ENCODE results near the gene MTERF4. TPM values are rescaled to one million over a fixed set of nuclear protein-coding genes. Genes with fewer than 3 reads are reported as not detected.

Gene MTERF4
- total RNA-seq, 2 experiments from 2014 or later = 41.5 to 45.4 TPM

GRCh38 chr2:241129086-241129871, 27.2 kb upstream of the MTERF4 start:
- Mint-ChIP-seq H3K4me1 (peaks cover 23% of the 10 kb centered on the region), H3K27ac (peak overlapping the region; percentile 51), H3K27me3 (no peaks in the 10 kb centered on the region), H3K36me3 (ENCODE audit: low read depth) (peaks cover 27% of the 10 kb centered on the region), H3K4me3 (no peak overlapping the region), H3K9me3 (no peaks in the 10 kb centered on the region)
- ChIA-PET POLR2A (interaction anchor here (1.3 kb wide), 1 partner anchor 20 kb away, joined by 3 read pairs; the partner anchor contains the start of gene PASK), CTCF (interaction anchor here (1.5 kb wide), 1 partner anchor 615 kb away, joined by 3 read pairs; no protein-coding TSS in a partner anchor)
- no peak for DNase-seq

GRCh38 chr2:241128266-241128665, 26.2 kb upstream of the MTERF4 start:
- POLR2A ChIA-PET = no interaction called here
- CTCF ChIA-PET = interaction anchor here (1.1 to 1.5 kb wide), 2 partner anchors 50 to 614 kb away, joined by 3 to 5 read pairs; no protein-coding TSS in a partner anchor
- H3K4me1 Mint-ChIP-seq = peaks cover 29% of the 10 kb centered on the region

GRCh38 chr2:241126771-241127202, 24.7 kb upstream of the MTERF4 start:
- ChIA-PET POLR2A (no interaction called here), CTCF (no interaction called here)
- Mint-ChIP-seq H3K4me1 (peaks cover 31% of the 10 kb centered on the region), H3K27ac (peak overlapping the region; percentile 87), H3K27me3 (no peaks in the 10 kb centered on the region), H3K36me3 (ENCODE audit: low read depth) (peaks cover 32% of the 10 kb centered on the region), H3K9me3 (no peaks in the 10 kb centered on the region), H3K4me3 (no peak overlapping the region)
- no peak for DNase-seq

More at GRCh38 chr2:241128266-241128665, 26.2 kb upstream of the MTERF4 start:
- Mint-ChIP-seq H3K9me3 (no peaks in the 10 kb centered on the region), H3K27ac (peak overlapping the region; percentile 87), H3K27me3 (no peaks in the 10 kb centered on the region), H3K4me3 (no peak overlapping the region), H3K36me3 (ENCODE audit: low read depth) (peaks cover 31% of the 10 kb centered on the region)
- no peak for DNase-seq

- no peak for DNase-seq
- H3K9me3 Mint-ChIP-seq = no peaks in the 10 kb centered on the region
- peaks cover 38% of the 10 kb centered on the region for H3K36me3 Mint-ChIP-seq (ENCODE audit: low read depth)
- H3K4me1 Mint-ChIP-seq = peaks cover 31% of the 10 kb centered on the region
- H3K27ac Mint-ChIP-seq = no peak overlapping the region
- H3K4me3 Mint-ChIP-seq = no peak overlapping the region
- CTCF ChIA-PET = no interaction called here
- no peaks in the 10 kb centered on the region for H3K27me3 Mint-ChIP-seq
- POLR2A ChIA-PET = no interaction called here
Observed at GRCh38 chr2:241126201-241126611, 24.1 kb upstream of the MTERF4 start.

GRCh38 chr2:241125626-241126025, 23.5 kb upstream of the MTERF4 start:
- ChIA-PET CTCF (interaction anchor here (0.7 kb wide), 1 partner anchor 183 kb away, joined by 3 read pairs; no protein-coding TSS in a partner anchor), POLR2A (no interaction called here)
- Mint-ChIP-seq H3K36me3 (ENCODE audit: low read depth) (peaks cover 41% of the 10 kb centered on the region), H3K9me3 (no peaks in the 10 kb centered on the region), H3K4me3 (no peak overlapping the region), H3K4me1 (peaks cover 31% of the 10 kb centered on the region), H3K27ac (peak overlapping the region; percentile 35), H3K27me3 (no peaks in the 10 kb centered on the region)
- no peak for DNase-seq

- CTCF ChIA-PET = no interaction called here
- Mint-ChIP-seq H3K27ac (peak overlapping the region; percentile 74), H3K36me3 (ENCODE audit: low read depth) (peaks cover 41% of the 10 kb centered on the region), H3K4me1 (peaks cover 27% of the 10 kb centered on the region), H3K4me3 (peak overlapping the region; percentile 48), H3K27me3 (no peaks in the 10 kb centered on the region), H3K9me3 (no peaks in the 10 kb centered on the region)
- POLR2A ChIA-PET = interaction anchor here (0.9 to 1.7 kb wide), 4 partner anchors 15 to 26 kb away, joined by 3 to 9 read pairs (median 4); partner anchors contain the start of genes MTERF4 and PASK
- DNase-seq = peak; percentile 56
Observed at GRCh38 chr2:241123816-241124536, 21.9 kb upstream of the MTERF4 start.

- peaks cover 15% of the 10 kb centered on the region for H3K4me1 Mint-ChIP-seq
- H3K36me3 Mint-ChIP-seq (ENCODE audit: low read depth) = peaks cover 36% of the 10 kb centered on the region
- no peaks in the 10 kb centered on the region for H3K27me3 Mint-ChIP-seq
- ChIA-PET POLR2A (no interaction called here), CTCF (no interaction called here)
- no peak overlapping the region for H3K4me3 Mint-ChIP-seq
- no peaks in the 10 kb centered on the region for H3K9me3 Mint-ChIP-seq
- no peak for DNase-seq
- H3K27ac Mint-ChIP-seq = no peak overlapping the region
Observed at GRCh38 chr2:241122376-241123002, 20.4 kb upstream of the MTERF4 start.

GRCh38 chr2:241121008-241121407, 18.9 kb upstream of the MTERF4 start:
- no peaks in the 10 kb centered on the region for H3K9me3 Mint-ChIP-seq
- POLR2A ChIA-PET = no interaction called here
- H3K36me3 Mint-ChIP-seq (ENCODE audit: low read depth) = peaks cover 42% of the 10 kb centered on the region
- no peaks in the 10 kb centered on the region for H3K27me3 Mint-ChIP-seq
- peaks cover 8% of the 10 kb centered on the region for H3K4me1 Mint-ChIP-seq
- CTCF ChIA-PET = no interaction called here
- no peak overlapping the region for H3K27ac Mint-ChIP-seq
- H3K4me3 Mint-ChIP-seq = no peak overlapping the region
- no peak for DNase-seq

GRCh38 chr2:241120440-241120839, 18.4 kb upstream of the MTERF4 start:
- H3K27me3 Mint-ChIP-seq = no peaks in the 10 kb centered on the region
- no peak overlapping the region for H3K27ac Mint-ChIP-seq
- CTCF ChIA-PET = no interaction called here
- POLR2A ChIA-PET = no interaction called here
- H3K36me3 Mint-ChIP-seq (ENCODE audit: low read depth) = peaks cover 42% of the 10 kb centered on the region
- no peaks in the 10 kb centered on the region for H3K9me3 Mint-ChIP-seq
- DNase-seq = no peak
- H3K4me1 Mint-ChIP-seq = peaks cover 8% of the 10 kb centered on the region
- no peak overlapping the region for H3K4me3 Mint-ChIP-seq

- CTCF ChIA-PET = interaction anchor here (0.7 kb wide), 1 partner anchor 23 kb away, joined by 3 read pairs; no protein-coding TSS in a partner anchor
- peaks cover 54% of the 10 kb centered on the region for H3K36me3 Mint-ChIP-seq (ENCODE audit: low read depth)
- POLR2A ChIA-PET = no interaction called here
- no peaks in the 10 kb centered on the region for H3K27me3 Mint-ChIP-seq
- H3K4me3 Mint-ChIP-seq = no peak overlapping the region
- no peak for DNase-seq
- H3K27ac Mint-ChIP-seq = no peak overlapping the region
- H3K4me1 Mint-ChIP-seq = peaks cover 5% of the 10 kb centered on the region
- H3K9me3 Mint-ChIP-seq = no peaks in the 10 kb centered on the region
Observed at GRCh38 chr2:241118737-241119505, 16.8 kb upstream of the MTERF4 start.

GRCh38 chr2:241116606-241117560, 14.8 kb upstream of the MTERF4 start:
- H3K4me3 Mint-ChIP-seq = no peak overlapping the region
- no peak for DNase-seq
- no peak overlapping the region for H3K27ac Mint-ChIP-seq
- H3K27me3 Mint-ChIP-seq = no peaks in the 10 kb centered on the region
- ChIA-PET CTCF (no interaction called here), POLR2A (interaction anchor here (1.1 kb wide), 1 partner anchor 33 kb away, joined by 4 read pairs; the partner anchor contains the start of gene PASK)
- peaks cover 12% of the 10 kb centered on the region for H3K4me1 Mint-ChIP-seq
- no peaks in the 10 kb centered on the region for H3K9me3 Mint-ChIP-seq
- peaks cover 51% of the 10 kb centered on the region for H3K36me3 Mint-ChIP-seq (ENCODE audit: low read depth)

- CTCF ChIA-PET = no interaction called here
- peaks cover 43% of the 10 kb centered on the region for H3K36me3 Mint-ChIP-seq (ENCODE audit: low read depth)
Observed at GRCh38 chr2:241115361-241115760, 13.3 kb upstream of the MTERF4 start.

More at GRCh38 chr2:241115361-241115760, 13.3 kb upstream of the MTERF4 start:
- Mint-ChIP-seq H3K27ac (no peak overlapping the region), H3K4me3 (no peak overlapping the region), H3K4me1 (peaks cover 18% of the 10 kb centered on the region), H3K9me3 (no peaks in the 10 kb centered on the region), H3K27me3 (no peaks in the 10 kb centered on the region)
- no peak for DNase-seq
- POLR2A ChIA-PET = no interaction called here
